K562 (cell line): ENCODE results near the gene OBSL1. TPM values are rescaled to one million over a fixed set of nuclear protein-coding genes. Genes with fewer than 3 reads are reported as not detected.

Source experiments
- ATAC-seq: fragments of 200-7000 bp; cut with Tn5 transposase; 3 replicates; pipeline ENCODE4 v1.9.1; 2020; ENCODE audit warnings: moderate library complexity
- BruUV-seq: library from RNA; stranded (reverse); fragments of 400-500 nt; replicated peaks from 2 replicates; lab custom pipeline; 2021; lab: Mats Ljungman, UMichigan
- CTCF ChIA-PET: fragments of 300-600 bp; formaldehyde crosslinking; extraction: SDS; loops from one replicate; lab custom pipeline; 2021; ENCODE audit warnings: low intra/inter-chr PET ratio; lab: Yijun Ruan, JAX
- POLR2A ChIA-PET: fragments of 300-600, 350-650 bp; sonication (Branson Sonifier 250); formaldehyde crosslinking; extraction: SDS; loops from one replicate; lab custom pipeline; 2021; ENCODE audit warnings: antibody characterized with exemption, inconsistent platforms; lab: Yijun Ruan, JAX
- DNase-seq, 4 experiments: peaks; one replicate each; pipeline versions ENCODE4 v3.0.0 to v3.0.0-alpha.2; 2011 to 2018; ENCODE audit warnings: low spot score in 3 of 4, mixed read lengths in 3 of 4; ENCODE audit errors: extremely low read depth in 1 of 4
- FAIRE-seq: peaks from 2 replicates; lab custom pipeline; 2011; peaks lifted over from hg19 to GRCh38; lab: Jason Lieb, UNC
- H2AFZ ChIP-seq: 2 replicates; pipeline ENCODE4 v1.6.0; 2011; ENCODE audit warnings: low read depth, low read length, control low read depth, inconsistent platforms
- H3K27ac ChIP-seq: fragments of 200-600 bp; 3 replicates; pipeline ENCODE4 v1.8.0; 2011; ENCODE audit warnings: low read depth, mild to moderate bottlenecking, control low read depth, inconsistent platforms, low read length, moderate library complexity, mixed read lengths; ENCODE audit errors: extremely low read depth
- H3K27me3 ChIP-seq, 2 experiments: fragments of 300-600 bp in 1 of 2; 2 replicates in 1 of 2; 3 replicates in 1 of 2; pipeline versions ENCODE4 v1.6.0 to v1.8.0; 2011; ENCODE audit warnings: inconsistent platforms in 2 of 2, low read length in 2 of 2, mild to moderate bottlenecking in 1 of 2, mixed read lengths in 1 of 2, moderate library complexity in 1 of 2; ENCODE audit not compliant: control insufficient read depth in 2 of 2, insufficient read depth in 2 of 2
- H3K36me3 ChIP-seq: fragments of 300-600 bp; 3 replicates; pipeline ENCODE4 v1.8.0; 2011; ENCODE audit warnings: mild to moderate bottlenecking, low read length, inconsistent platforms; ENCODE audit not compliant: control insufficient read depth, insufficient read depth
- H3K4me1 ChIP-seq, 2 experiments: fragments of 200-600 bp in 1 of 2; replicated peaks in 1 of 2; 2 replicates in 1 of 2; 3 replicates in 1 of 2; pipeline versions ENCODE4 v1.5.1 to v1.8.0; 2011; ENCODE audit warnings: inconsistent platforms in 2 of 2, low read length in 2 of 2, mild to moderate bottlenecking in 1 of 2, mixed read lengths in 1 of 2, moderate library complexity in 1 of 2; ENCODE audit not compliant: control insufficient read depth in 2 of 2, insufficient read depth in 2 of 2
- H3K4me2 ChIP-seq: 2 replicates; pipeline ENCODE4 v1.6.1; 2011; ENCODE audit warnings: low read length, control low read depth, inconsistent platforms, mixed read lengths; ENCODE audit not compliant: insufficient read depth
- H3K4me3 ChIP-seq: fragments of 200-600 bp; sonication (generic), shearing (Covaris generic); 2 replicates; pipeline ENCODE4 v1.5.1; 2016; ENCODE audit warnings: control low read depth, inconsistent platforms
- H3K79me2 ChIP-seq: fragments of 200-600 bp; 3 replicates; pipeline ENCODE4 v1.8.0; 2011; ENCODE audit warnings: low read length, inconsistent platforms; ENCODE audit not compliant: control insufficient read depth, insufficient read depth
- H3K9ac ChIP-seq, 2 experiments: 2 replicates each; pipeline versions ENCODE4 v1.6.0 to v1.6.1; 2011; ENCODE audit warnings: low read depth in 2 of 2, low read length in 2 of 2, control low read depth in 1 of 2, inconsistent platforms in 1 of 2, mild to moderate bottlenecking in 1 of 2, mixed read lengths in 1 of 2; ENCODE audit not compliant: insufficient read depth in 1 of 2
- H3K9me1 ChIP-seq: one replicate; pipeline ENCODE4 v1.6.0; 2011; ENCODE audit warnings: inconsistent platforms, mild to moderate bottlenecking, low read length, moderate library complexity; ENCODE audit not compliant: control insufficient read depth, insufficient read depth
- H3K9me3 ChIP-seq: replicated peaks from 2 replicates; pipeline ENCODE4 v1.5.1; 2011; ENCODE audit warnings: low read depth, low read length, inconsistent platforms; ENCODE audit not compliant: control insufficient read depth, insufficient read depth
- H4K20me1 ChIP-seq: replicated peaks from 2 replicates; pipeline ENCODE4 v1.6.1; 2011; ENCODE audit warnings: low read length, inconsistent platforms, mixed read lengths; ENCODE audit not compliant: control insufficient read depth, insufficient read depth
- DIDO1 ChIP-seq: fragments of 450-650 bp; IDR thresholded peaks from 2 replicates; pipeline ENCODE4 v1.6.1; 2016; ENCODE audit warnings: low read depth, missing biosample characterization, missing genetic modification characterization
- EGR1 ChIP-seq: fragments of 450-650 bp; conservative IDR thresholded peaks from 2 replicates; pipeline ENCODE4 v1.6.1; 2017; ENCODE audit warnings: mild to moderate bottlenecking
- NONO ChIP-seq, 2 experiments: fragments of 200-400 bp in 1 of 2; fragments of 450-650 bp in 1 of 2; formaldehyde crosslinking in 1 of 2; IDR thresholded peaks; 2 replicates each; pipeline ENCODE4 v1.6.1; 2017; ENCODE audit warnings: low read depth in 2 of 2, mild to moderate bottlenecking in 2 of 2, moderate library complexity in 2 of 2, low read length in 1 of 2
- ZFP1 ChIP-seq: fragments of 450-650 bp; formaldehyde crosslinking; IDR thresholded peaks from 2 replicates; pipeline ENCODE4 v1.4.0; 2020; ENCODE audit warnings: mild to moderate bottlenecking, mixed read lengths
- ZNF398 ChIP-seq: fragments of 250-450 bp; sonication (Bioruptor Pico); IDR thresholded peaks from 2 replicates; pipeline ENCODE4 v1.8.0; 2021; ENCODE audit warnings: moderate library complexity, mild to moderate bottlenecking, inconsistent platforms
- ZNF707 ChIP-seq: fragments of 250-450 bp; sonication (Bioruptor Pico); conservative IDR thresholded peaks from 2 replicates; pipeline ENCODE4 v1.8.0; 2022; ENCODE audit warnings: inconsistent platforms, mild to moderate bottlenecking, moderate library complexity
- WGBS: fragments of 100-300 bp; shearing (Covaris generic); methylation state at CpG from one replicate; pipeline ENCODE4 v1.1.6; 2016; ENCODE audit warnings: low coverage, mixed read lengths; ENCODE audit not compliant: insufficient coverage; ENCODE audit errors: missing lambda C conversion rate; 5-methylcytosine and 5-hydroxymethylcytosine counted together
- in situ Hi-C: fragments of 300-500 bp; cut with MboI; formaldehyde crosslinking; loops from 4 replicates; pipeline ENCODE4 v1.15.0; 2018; ENCODE audit warnings: inconsistent platforms, mixed read lengths
- intact Hi-C: fragments of 100-400 bp; cut with micrococcal nuclease; formaldehyde crosslinking; loops from 2 replicates; pipeline ENCODE4 v1.14.2; 2022
- polyA plus RNA-seq, 8 experiments: library from polyadenylated mRNA; depleted of rRNA in 4 of 8; stranded (reverse) in 5 of 8; unstranded in 3 of 8; fragments of >200 nt; fragmentation: Nextera tagmentation in 2 of 8; fragmentation: Illumina TruSeq in 1 of 8; extraction: Ambion mirVana in 2 of 8; extraction: Trizol in 1 of 8; gene quantifications; 2 replicates each; pipeline versions ENCODE4 v1.2.1 to v1.2.3, GENCODE V29; 2011 to 2014; ENCODE audit warnings: inconsistent platforms in 1 of 8, missing spikeins in 1 of 8
- total RNA-seq, 7 experiments: library from RNA; depleted of rRNA in 6 of 7; stranded (reverse); fragments of >200 nt in 6 of 7; fragmentation: Illumina TruSeq in 2 of 7; extraction: Trizol in 2 of 7; gene quantifications; 2 replicates each; pipeline versions ENCODE4 v1.2.1 to v1.2.3, GENCODE V29; 2011 to 2021; ENCODE audit warnings: low replicate concordance in 1 of 7

OBSL1 gene
- total and polyA plus RNA-seq, 9 of the 15 experiments (the other 6 are each of a cell fraction or from before 2014, with no cell fraction given) = 1.2 to 26.6 (median 8.6) TPM

DNA sequence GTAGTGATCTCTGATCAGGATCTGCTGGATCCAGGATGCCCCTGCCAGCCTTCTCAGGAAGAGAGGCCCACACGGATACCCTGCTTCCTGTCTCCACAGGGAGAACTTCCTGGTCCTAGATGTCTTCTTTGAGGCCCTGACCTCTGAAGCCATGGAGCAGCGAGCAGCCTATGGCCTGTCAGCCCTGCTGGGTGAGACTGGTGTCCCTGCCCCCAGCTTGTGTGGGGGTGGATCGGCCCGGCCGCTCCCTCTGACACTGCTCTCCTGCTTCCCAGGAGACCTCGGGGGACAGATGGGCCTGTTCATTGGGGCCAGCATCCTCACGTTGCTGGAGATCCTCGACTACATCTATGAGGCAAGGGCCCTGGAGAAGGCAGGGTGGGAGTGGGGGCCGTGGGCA lies 34.4 kb downstream of the OBSL1 start:
- BruUV-seq = no TSS peak
- CTCF ChIA-PET = no interaction called here
- POLR2A ChIA-PET = interaction anchor here (0.6 to 1.0 kb wide), 4 partner anchors 15 to 106 kb away, joined by 3 to 4 read pairs (median 3); no protein-coding TSS in a partner anchor
- H3K36me3 ChIP-seq = peaks cover 61% of the 10 kb centered on the region; the same call in 2 of the 3 replicates
- peak overlapping the region in 1 of 2 experiments; percentile 58; a peak in 1 of 4 replicates for H3K9ac ChIP-seq
- H4K20me1 ChIP-seq = peaks cover 18% of the 10 kb centered on the region; the same call in 1 of the 2 replicates
- H3K79me2 ChIP-seq = peaks cover 19% of the 10 kb centered on the region
- DNase-seq = no peak
- TF ChIP-seq EGR1 (peak; percentile 59), ZFP1 (CRISPR knock-in tag) (no peak), DIDO1 (tag) (no peak), ZNF707 (no peak), ZNF398 (CRISPR knock-in tag) (no peak), NONO (IDR thresholded peaks at IDR 0.05; ENCODE audit: low read depth in 2 of 2, low read length in 1 of 2) (no peak)
- TF ChIP-seq, all 486 proteins: peak for 1
- H3K4me3 ChIP-seq = no peak overlapping the region
- no peak overlapping the region for H3K27ac ChIP-seq
- no peaks in the 10 kb centered on the region for H3K9me3 ChIP-seq
- FAIRE-seq (no peak), ATAC-seq (no peak)
- in situ Hi-C loops = no loop called here
- H3K4me2 ChIP-seq = no peak overlapping the region
- intact Hi-C loops = no loop called here
- H3K9me1 ChIP-seq = no peaks in the 10 kb centered on the region
- H3K4me1 ChIP-seq = peaks cover 0 to 55% of the 10 kb centered on the region in 2 experiments; a peak in 3 of 5 replicates
- WGBS = 57% methylated on average over 4 of the region's 9 CpGs
- H2AFZ ChIP-seq = no peak overlapping the region
- no peaks in the 10 kb centered on the region for H3K27me3 ChIP-seq
